Endothelial cell of umbilical vein (primary cell): Measurements from ENCODE around the gene SLC38A2. TPM values are rescaled to one million over a fixed set of nuclear protein-coding genes. Genes with fewer than 3 reads are reported as not detected.
A peak's percentile ranks its signal among the peaks of the same experiment; 100 is the strongest.

Experiments
- BruUV-seq: library from RNA; stranded (reverse); fragments of 400-500 nt; replicated peaks from 2 replicates; lab custom pipeline; 2021; lab: Mats Ljungman, UMichigan
- CTCF ChIA-PET: fragments of 300-600, 350-600 bp; sonication (Branson Sonifier 250); formaldehyde crosslinking; loops from one replicate; lab custom pipeline; 2021; ENCODE audit warnings: antibody characterized with exemption, inconsistent platforms; lab: Charles Lee
- POLR2A ChIA-PET: fragments of 300-600, 350-600 bp; sonication (Branson Sonifier 250); formaldehyde crosslinking; loops from one replicate; lab custom pipeline; 2021; ENCODE audit warnings: antibody characterized with exemption, inconsistent platforms; lab: Charles Lee
- DNase-seq: peaks from one replicate; pipeline ENCODE4 v3.0.0-alpha.2; 2011; ENCODE audit warnings: low read depth, low spot score
- FAIRE-seq: peaks from 2 replicates; lab custom pipeline; 2011; peaks lifted over from hg19 to GRCh38; lab: Jason Lieb, UNC
- H2AFZ ChIP-seq: 2 replicates; pipeline ENCODE4 v1.6.0; 2012; ENCODE audit warnings: low read depth, low read length, control low read depth, inconsistent platforms
- H3K27ac ChIP-seq: 2 replicates; pipeline ENCODE4 v1.5.1; 2011; ENCODE audit warnings: low read depth, mild to moderate bottlenecking, control low read depth, low read length, moderate library complexity; ENCODE audit not compliant: insufficient read depth
- H3K27me3 ChIP-seq, 2 experiments: 2 replicates each; pipeline versions ENCODE4 v1.6.0 to v1.6.1; 2011; ENCODE audit warnings: low read length in 2 of 2, mixed read lengths in 1 of 2; ENCODE audit not compliant: control insufficient read depth in 2 of 2, insufficient read depth in 2 of 2
- H3K36me3 ChIP-seq, 2 experiments: 2 replicates in 1 of 2; 3 replicates in 1 of 2; pipeline ENCODE4 v1.5.1; 2011; ENCODE audit warnings: low read length in 2 of 2, mild to moderate bottlenecking in 1 of 2, moderate library complexity in 1 of 2; ENCODE audit not compliant: control insufficient read depth in 2 of 2, insufficient read depth in 2 of 2; ENCODE audit errors: extremely low read depth in 1 of 2
- H3K4me1 ChIP-seq: 3 replicates; pipeline ENCODE4 v1.5.1; 2011; ENCODE audit warnings: mild to moderate bottlenecking, low read length; ENCODE audit not compliant: control insufficient read depth, insufficient read depth; ENCODE audit errors: extremely low read depth
- H3K4me2 ChIP-seq: 2 replicates; pipeline ENCODE4 v1.6.1; 2011; ENCODE audit warnings: low read length, control low read depth, mixed read lengths; ENCODE audit not compliant: insufficient read depth
- H3K4me3 ChIP-seq, 3 experiments: fragments of 200-600 bp in 1 of 3; sonication (generic), shearing (Covaris generic) in 1 of 3; replicated peaks in 1 of 3; 2 replicates each; pipeline ENCODE4 v1.5.1; 2011 to 2016; ENCODE audit warnings: control low read depth in 3 of 3, low read length in 3 of 3, mild to moderate bottlenecking in 2 of 3, inconsistent platforms in 1 of 3, low read depth in 1 of 3, moderate library complexity in 1 of 3; ENCODE audit not compliant: insufficient read depth in 1 of 3
- H3K79me2 ChIP-seq: 2 replicates; pipeline ENCODE4 v1.6.0; 2012; ENCODE audit warnings: low read length, inconsistent platforms; ENCODE audit not compliant: control insufficient read depth, insufficient read depth
- H3K9ac ChIP-seq: replicated peaks from 2 replicates; pipeline ENCODE3; 2011; ENCODE audit warnings: low read length, control low read depth; ENCODE audit not compliant: insufficient read depth; ENCODE audit errors: extremely low read depth
- H3K9me1 ChIP-seq: replicated peaks from 3 replicates; pipeline ENCODE4 v1.6.0; 2011; ENCODE audit warnings: mild to moderate bottlenecking, low read length; ENCODE audit not compliant: control insufficient read depth, insufficient read depth; ENCODE audit errors: extremely low read depth
- H3K9me3 ChIP-seq: replicated peaks from 2 replicates; pipeline ENCODE4 v1.5.1; 2012; ENCODE audit warnings: low read length, inconsistent platforms; ENCODE audit not compliant: control insufficient read depth, insufficient read depth
- H4K20me1 ChIP-seq: replicated peaks from 2 replicates; pipeline ENCODE3; 2011; ENCODE audit warnings: mild to moderate bottlenecking, low read length; ENCODE audit not compliant: control insufficient read depth, insufficient read depth; ENCODE audit errors: extremely low read depth
- EZH2 ChIP-seq: IDR thresholded peaks from 2 replicates; pipeline ENCODE4 v1.6.1; 2012; ENCODE audit warnings: borderline replicate concordance, low read depth, mild to moderate bottlenecking, moderate library complexity, low read length, inconsistent platforms; ENCODE audit not compliant: severe bottlenecking
- FOS ChIP-seq: IDR thresholded peaks from 2 replicates; pipeline ENCODE4 v1.6.1; 2011; ENCODE audit warnings: mild to moderate bottlenecking, low read length, moderate library complexity, borderline replicate concordance; ENCODE audit not compliant: insufficient read depth
- GATA2 ChIP-seq: IDR thresholded peaks from 2 replicates; pipeline ENCODE4 v1.7.0; 2011; ENCODE audit warnings: low read depth, mild to moderate bottlenecking, moderate library complexity, mixed read lengths, low read length; ENCODE audit not compliant: insufficient read length, insufficient read depth
- JUN ChIP-seq: IDR thresholded peaks from 2 replicates; pipeline ENCODE4 v1.6.1; 2011; ENCODE audit warnings: borderline replicate concordance, low read depth; ENCODE audit not compliant: insufficient read length, insufficient read depth
- MYC ChIP-seq: IDR thresholded peaks from one replicate; pipeline ENCODE4 v1.6.1; 2011; ENCODE audit warnings: mild to moderate bottlenecking, low read depth, low read length
- POLR2A ChIP-seq: IDR thresholded peaks from 2 replicates; pipeline ENCODE4 v1.6.1; 2012; ENCODE audit warnings: low read depth, mild to moderate bottlenecking, control low read depth, low read length
- POLR2AphosphoS5 ChIP-seq: IDR thresholded peaks from 2 replicates; pipeline ENCODE4 v1.6.1; 2012; ENCODE audit warnings: low read depth, mild to moderate bottlenecking, control low read depth, low read length, moderate library complexity; ENCODE audit not compliant: insufficient read depth
- dilution Hi-C: fragments of 300-500 bp; cut with MboI; formaldehyde crosslinking; loops from one replicate; pipeline ENCODE4 v1.15.0; 2019; ENCODE audit warnings: low sequenced_read_pairs; ENCODE audit not compliant: extremely low pct_ligation_motif_present
- intact Hi-C: fragments of 100-400 bp; cut with micrococcal nuclease; formaldehyde crosslinking; loops from one replicate; pipeline ENCODE4 v1.10.0; 2022
- polyA plus RNA-seq, 4 experiments: library from polyadenylated mRNA; depleted of rRNA in 3 of 4; stranded (reverse) in 3 of 4; unstranded in 1 of 4; fragments of >200 nt; gene quantifications; 2 replicates each; pipeline versions ENCODE4 v1.2.1 to v1.2.3, GENCODE V29; 2011 to 2012; ENCODE audit warnings: missing spikeins in 1 of 4
- total RNA-seq: library from RNA; stranded (reverse); gene quantifications from 2 replicates; pipeline ENCODE4 v1.2.3, GENCODE V29; 2021
- TF ChIP-seq, protein P1 (sequence below): IDR thresholded peaks from 2 replicates; pipeline ENCODE4 v1.6.1; 2011; ENCODE audit not compliant: insufficient read depth, insufficient read length
- TF ChIP-seq, protein P2 (sequence below), 2 donors: IDR thresholded peaks; 1 replicate in 1 of 2; 2 replicates in 1 of 2; pipeline ENCODE4 v1.5.1; 2011; ENCODE audit warnings: low read length in 2 of 2, mild to moderate bottlenecking in 2 of 2, moderate library complexity in 2 of 2, control low read depth in 1 of 2, inconsistent platforms in 1 of 2, low read depth in 1 of 2; ENCODE audit not compliant: insufficient read depth in 1 of 2; ENCODE audit errors: extremely low read depth in 1 of 2

The SLC38A2 gene
- total and polyA plus RNA-seq, 2 donors (not counting 3 experiments of a cell fraction or from before 2014, with no cell fraction given), result 267 to 427 TPM

DNA sequence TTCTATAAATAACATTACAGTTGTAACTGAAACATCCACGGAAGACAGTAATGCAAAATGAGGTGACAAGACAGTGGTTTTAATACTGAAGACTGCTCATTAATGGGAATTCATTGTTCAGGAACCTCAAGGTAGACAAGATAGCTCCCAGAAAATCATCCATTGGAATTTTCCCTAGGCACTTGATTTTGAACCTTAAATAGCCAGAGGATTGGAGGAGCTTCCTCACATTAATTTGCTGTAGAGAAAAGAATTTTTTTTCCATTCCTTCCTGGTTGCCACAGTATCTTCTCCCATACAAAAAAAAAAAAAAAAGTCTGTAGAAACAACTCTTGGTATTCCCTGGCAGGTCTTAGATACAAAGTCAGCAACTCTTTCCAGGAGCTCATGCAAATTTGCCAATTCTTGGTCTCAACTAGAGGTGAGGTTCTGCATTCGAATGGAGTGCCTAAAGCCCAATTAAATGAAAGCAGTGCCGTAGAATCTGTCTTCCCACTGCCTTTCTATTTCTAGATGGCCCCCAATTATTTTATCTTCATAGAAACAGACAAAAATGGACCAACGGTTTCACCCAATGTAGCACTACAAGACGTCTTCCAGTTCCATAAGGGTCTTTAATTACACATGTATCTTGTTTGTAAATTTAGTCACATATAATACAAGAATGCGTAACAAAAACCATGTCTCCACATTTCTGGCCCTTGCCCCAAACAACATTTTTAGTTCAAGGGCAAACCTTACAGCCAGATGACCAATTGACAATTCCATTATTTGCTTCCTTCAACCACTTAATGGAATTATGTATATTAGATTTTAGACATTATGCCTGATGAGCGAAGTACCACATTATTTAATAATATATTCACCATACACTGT is 13.5 kb downstream of the SLC38A2 start:
- no peak for FAIRE-seq
- peaks cover 23 to 53% of the 10 kb centered on the region in 2 experiments for H3K36me3 ChIP-seq
- H3K4me3 ChIP-seq, result no peak overlapping the region
- no peaks in the 10 kb centered on the region for H3K9me1 ChIP-seq
- H3K9ac ChIP-seq, result no peak overlapping the region
- no peak for DNase-seq
- dilution Hi-C loops (no loop called here), intact Hi-C loops (loop anchor here (5.0 kb wide), 1 partner anchor 207 kb away; no protein-coding TSS in a partner anchor)
- H3K4me1 ChIP-seq, result peaks cover 5% of the 10 kb centered on the region
- H3K27ac ChIP-seq, result no peak overlapping the region
- peaks cover 37% of the 10 kb centered on the region for H4K20me1 ChIP-seq
- peaks cover 8% of the 10 kb centered on the region for H3K79me2 ChIP-seq
- H3K4me2 ChIP-seq, result no peak overlapping the region
- BruUV-seq, result TSS peak; percentile 7
- no peaks in the 10 kb centered on the region for H3K27me3 ChIP-seq
- TF ChIP-seq MYC (no peak), POLR2A (peak; percentile 47), POLR2AphosphoS5 (peak; percentile 59), GATA2 (no peak), EZH2 (no peak), FOS (no peak), JUN (no peak)
- TF ChIP-seq, protein P1, sequence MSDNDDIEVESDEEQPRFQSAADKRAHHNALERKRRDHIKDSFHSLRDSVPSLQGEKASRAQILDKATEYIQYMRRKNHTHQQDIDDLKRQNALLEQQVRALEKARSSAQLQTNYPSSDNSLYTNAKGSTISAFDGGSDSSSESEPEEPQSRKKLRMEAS, result no peak
- TF ChIP-seq, protein P2, sequence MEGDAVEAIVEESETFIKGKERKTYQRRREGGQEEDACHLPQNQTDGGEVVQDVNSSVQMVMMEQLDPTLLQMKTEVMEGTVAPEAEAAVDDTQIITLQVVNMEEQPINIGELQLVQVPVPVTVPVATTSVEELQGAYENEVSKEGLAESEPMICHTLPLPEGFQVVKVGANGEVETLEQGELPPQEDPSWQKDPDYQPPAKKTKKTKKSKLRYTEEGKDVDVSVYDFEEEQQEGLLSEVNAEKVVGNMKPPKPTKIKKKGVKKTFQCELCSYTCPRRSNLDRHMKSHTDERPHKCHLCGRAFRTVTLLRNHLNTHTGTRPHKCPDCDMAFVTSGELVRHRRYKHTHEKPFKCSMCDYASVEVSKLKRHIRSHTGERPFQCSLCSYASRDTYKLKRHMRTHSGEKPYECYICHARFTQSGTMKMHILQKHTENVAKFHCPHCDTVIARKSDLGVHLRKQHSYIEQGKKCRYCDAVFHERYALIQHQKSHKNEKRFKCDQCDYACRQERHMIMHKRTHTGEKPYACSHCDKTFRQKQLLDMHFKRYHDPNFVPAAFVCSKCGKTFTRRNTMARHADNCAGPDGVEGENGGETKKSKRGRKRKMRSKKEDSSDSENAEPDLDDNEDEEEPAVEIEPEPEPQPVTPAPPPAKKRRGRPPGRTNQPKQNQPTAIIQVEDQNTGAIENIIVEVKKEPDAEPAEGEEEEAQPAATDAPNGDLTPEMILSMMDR (IDR thresholded peaks at IDR 0.05; ENCODE audit: extremely low read depth in 1 of 2, insufficient read depth in 1 of 2, low read depth in 1 of 2, low read length in 2 of 2), result no peak
- H3K9me3 ChIP-seq, result no peaks in the 10 kb centered on the region
- no peak overlapping the region for H2AFZ ChIP-seq
- POLR2A ChIA-PET, result interaction anchor here (0.9 to 1.4 kb wide), 2 partner anchors 9 to 1025 kb away, joined by 5 to 6 read pairs; no protein-coding TSS in a partner anchor
- CTCF ChIA-PET, result interaction anchor here (1.4 kb wide), 1 partner anchor 234 kb away, joined by 5 read pairs; no protein-coding TSS in a partner anchor
